Neural cell (in vitro differentiated cells): Measurements from ENCODE around the gene WIZ.

Source experiments
- EP300 ChIP-seq: fragments of 450-650 bp; conservative IDR thresholded peaks from 2 replicates; pipeline ENCODE4 v1.6.1; 2014; ENCODE audit warnings: antibody characterized with exemption, mild to moderate bottlenecking, moderate library complexity; ENCODE audit not compliant: poor library complexity, severe bottlenecking
- EZH2 ChIP-seq: fragments of 200-600, 300-800 bp; shearing (Covaris generic), sonication (generic); IDR thresholded peaks from 2 replicates; pipeline ENCODE4 v1.6.1; 2014; ENCODE audit warnings: antibody characterized with exemption, low read length, borderline replicate concordance, mild to moderate bottlenecking; ENCODE audit not compliant: insufficient read depth, poor library complexity, severe bottlenecking
- RAD21 ChIP-seq: fragments of 450-650 bp; conservative IDR thresholded peaks from 2 replicates; pipeline ENCODE4 v1.6.1; 2014; ENCODE audit warnings: antibody characterized with exemption, mild to moderate bottlenecking, moderate library complexity
- REST ChIP-seq: IDR thresholded peaks from 2 replicates; pipeline ENCODE4 v1.6.1; 2012; ENCODE audit warnings: borderline replicate concordance
- TF ChIP-seq, protein P1 (sequence below): fragments of 450-650 bp; IDR thresholded peaks from 2 replicates; pipeline ENCODE4 v1.5.1; 2014; ENCODE audit warnings: antibody characterized with exemption, mild to moderate bottlenecking, moderate library complexity; ENCODE audit not compliant: poor library complexity, severe bottlenecking

- no peak for TF ChIP-seq REST
- TF ChIP-seq, protein P1, sequence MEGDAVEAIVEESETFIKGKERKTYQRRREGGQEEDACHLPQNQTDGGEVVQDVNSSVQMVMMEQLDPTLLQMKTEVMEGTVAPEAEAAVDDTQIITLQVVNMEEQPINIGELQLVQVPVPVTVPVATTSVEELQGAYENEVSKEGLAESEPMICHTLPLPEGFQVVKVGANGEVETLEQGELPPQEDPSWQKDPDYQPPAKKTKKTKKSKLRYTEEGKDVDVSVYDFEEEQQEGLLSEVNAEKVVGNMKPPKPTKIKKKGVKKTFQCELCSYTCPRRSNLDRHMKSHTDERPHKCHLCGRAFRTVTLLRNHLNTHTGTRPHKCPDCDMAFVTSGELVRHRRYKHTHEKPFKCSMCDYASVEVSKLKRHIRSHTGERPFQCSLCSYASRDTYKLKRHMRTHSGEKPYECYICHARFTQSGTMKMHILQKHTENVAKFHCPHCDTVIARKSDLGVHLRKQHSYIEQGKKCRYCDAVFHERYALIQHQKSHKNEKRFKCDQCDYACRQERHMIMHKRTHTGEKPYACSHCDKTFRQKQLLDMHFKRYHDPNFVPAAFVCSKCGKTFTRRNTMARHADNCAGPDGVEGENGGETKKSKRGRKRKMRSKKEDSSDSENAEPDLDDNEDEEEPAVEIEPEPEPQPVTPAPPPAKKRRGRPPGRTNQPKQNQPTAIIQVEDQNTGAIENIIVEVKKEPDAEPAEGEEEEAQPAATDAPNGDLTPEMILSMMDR: no peak
- no peak for TF ChIP-seq EZH2
- TF ChIP-seq EP300: no peak
- no peak for TF ChIP-seq RAD21
These were observed 28.0 kb downstream of the WIZ start for GRCh38 chr19:15421721-15422260.
